B cell (primary cell): ENCODE data around the gene BOD1. TPM values are rescaled to one million over a fixed set of nuclear protein-coding genes. Genes with fewer than 3 reads are reported as not detected.
A peak's percentile ranks its signal among the peaks of the same experiment; 100 is the strongest.

Experiments
- ATAC-seq: fragments of 200-7000 bp; cut with Tn5 transposase; one replicate; pipeline ENCODE4 v1.10.0; 2021; ENCODE audit warnings: low read depth, mild to moderate bottlenecking, moderate number of reproducible peaks, moderate library complexity
- CTCF ChIA-PET: fragments of 350-600 bp; sonication (Branson Sonifier 250); formaldehyde crosslinking; loops from one replicate; lab custom pipeline; 2021; ENCODE audit warnings: antibody characterized with exemption, inconsistent platforms; lab: Charles Lee
- POLR2A ChIA-PET: fragments of 350-600 bp; sonication (Branson Sonifier 250); formaldehyde crosslinking; loops from one replicate; lab custom pipeline; 2021; ENCODE audit warnings: antibody characterized with exemption; lab: Charles Lee
- DNase-seq: peaks from one replicate; pipeline ENCODE4 v3.0.0; 2013
- H2AFZ ChIP-seq: 2 replicates; pipeline ENCODE4 v1.6.1; 2012; ENCODE audit warnings: mild to moderate bottlenecking, low read depth, low read length; ENCODE audit not compliant: insufficient read depth, poor library complexity, severe bottlenecking
- H3K27ac ChIP-seq, 2 donors: 1 replicate in 1 of 2; 2 replicates in 1 of 2; pipeline ENCODE4 v1.5.1; 2012 to 2013; ENCODE audit warnings: low read length in 2 of 2, mild to moderate bottlenecking in 2 of 2, moderate library complexity in 1 of 2
- H3K27me3 ChIP-seq, 4 experiments: fragments of 200-600 bp in 1 of 4; sonication (generic) in 1 of 4; replicated peaks in 1 of 4; 1 replicate in 2 of 4; 2 replicates in 2 of 4; pipeline versions ENCODE4 v1.6.1 to v1.7.0; 2013 to 2016; ENCODE audit warnings: low read length in 3 of 4, mild to moderate bottlenecking in 2 of 4, mixed read lengths in 1 of 4, moderate library complexity in 1 of 4; ENCODE audit not compliant: insufficient read depth in 4 of 4, control insufficient read depth in 3 of 4; ENCODE audit errors: control extremely low read depth in 1 of 4
- H3K36me3 ChIP-seq, 2 experiments: replicated peaks in 1 of 2; 1 replicate in 1 of 2; 2 replicates in 1 of 2; pipeline versions ENCODE4 v1.6.1 to v1.7.1; 2013; ENCODE audit warnings: low read length in 1 of 2; ENCODE audit not compliant: insufficient read depth in 2 of 2, control insufficient read depth in 1 of 2; ENCODE audit errors: control extremely low read depth in 1 of 2, extremely low read depth in 1 of 2
- H3K4me1 ChIP-seq, 2 donors: fragments of 200-600 bp in 1 of 2; sonication (generic) in 1 of 2; 1 replicate in 1 of 2; 2 replicates in 1 of 2; pipeline versions ENCODE4 v1.5.1 to v1.6.1; 2013 to 2017; ENCODE audit warnings: low read length in 2 of 2; ENCODE audit not compliant: control insufficient read depth in 2 of 2, insufficient read depth in 2 of 2
- H3K4me2 ChIP-seq: replicated peaks from 2 replicates; pipeline ENCODE3; 2012; ENCODE audit warnings: mild to moderate bottlenecking, low read depth, low read length; ENCODE audit not compliant: poor library complexity, severe bottlenecking
- H3K4me3 ChIP-seq, 5 experiments: fragments of 200-600 bp in 1 of 5; sonication (generic) in 1 of 5; 1 replicate in 3 of 5; 2 replicates in 2 of 5; pipeline versions ENCODE4 v1.5.1 to v1.7.0; 2011 to 2016; ENCODE audit warnings: low read length in 4 of 5, mild to moderate bottlenecking in 4 of 5, low read depth in 2 of 5, control low read depth in 1 of 5, moderate library complexity in 1 of 5; ENCODE audit not compliant: insufficient read depth in 1 of 5; ENCODE audit errors: control extremely low read depth in 1 of 5, extremely low read depth in 1 of 5
- H3K79me2 ChIP-seq: fragments of 200-600 bp; sonication (generic); one replicate; pipeline ENCODE4 v1.6.0; 2016; ENCODE audit warnings: low read length; ENCODE audit not compliant: control insufficient read depth, insufficient read depth
- H3K9ac ChIP-seq: fragments of 200-600 bp; sonication (generic); 2 replicates; pipeline ENCODE4 v1.6.1; 2017; ENCODE audit warnings: mild to moderate bottlenecking, low read length, moderate library complexity
- H3K9me3 ChIP-seq, 3 donors: one replicate each; pipeline versions ENCODE4 v1.6.1 to v1.7.1; 2013; ENCODE audit warnings: low read length in 2 of 3; ENCODE audit not compliant: control insufficient read depth in 2 of 3, insufficient read depth in 1 of 3; ENCODE audit errors: control extremely low read depth in 1 of 3
- H4K20me1 ChIP-seq: 2 replicates; pipeline ENCODE4 v1.6.0; 2012; ENCODE audit warnings: mild to moderate bottlenecking, low read length; ENCODE audit not compliant: insufficient read depth, control insufficient read depth, poor library complexity, severe bottlenecking
- H3K27ac Mint-ChIP-seq: one replicate; pipeline ENCODE4 v1.8.0; 2021; ENCODE audit warnings: mixed read lengths
- H3K27me3 Mint-ChIP-seq: one replicate; pipeline ENCODE4 v1.8.0; 2021; ENCODE audit warnings: mixed read lengths
- H3K4me1 Mint-ChIP-seq: one replicate; pipeline ENCODE4 v1.8.0; 2021; ENCODE audit warnings: mixed read lengths
- H3K4me3 Mint-ChIP-seq: one replicate; pipeline ENCODE4 v1.8.0; 2021; ENCODE audit warnings: mixed read lengths
- H3K9me3 Mint-ChIP-seq: one replicate; pipeline ENCODE4 v1.8.0; 2022; ENCODE audit warnings: mixed read lengths; ENCODE audit not compliant: insufficient read depth
- CTCF ChIP-seq: fragments of 200-600 bp; IDR thresholded peaks from one replicate; pipeline ENCODE4 v1.8.0; 2022; ENCODE audit warnings: antibody characterized with exemption, mild to moderate bottlenecking
- EZH2 ChIP-seq: IDR thresholded peaks from 2 replicates; pipeline ENCODE4 v1.6.1; 2012; ENCODE audit warnings: borderline replicate concordance, low read depth, mild to moderate bottlenecking, moderate library complexity, low read length; ENCODE audit not compliant: insufficient read depth, poor library complexity, severe bottlenecking
- WGBS: methylation state at CpG from one replicate; pipeline ENCODE4 v1.1.5; 2013; ENCODE audit warnings: missing lambda C conversion rate; ENCODE audit not compliant: insufficient coverage; 5-methylcytosine and 5-hydroxymethylcytosine counted together
- intact Hi-C: fragments of 100-400 bp; cut with micrococcal nuclease; formaldehyde crosslinking; loops from one replicate; pipeline ENCODE4 v1.10.0; 2022
- polyA plus RNA-seq: library from polyadenylated mRNA; depleted of rRNA; stranded (reverse); fragments of >200 nt; gene quantifications from 2 replicates; pipeline ENCODE4 v1.2.3, GENCODE V29; 2012
- total RNA-seq, 2 donors: library from RNA; stranded (reverse); fragments of 120-200 nt in 1 of 2; gene quantifications; 1 replicate in 1 of 2; 2 replicates in 1 of 2; pipeline versions ENCODE4 v1.2.3 to v1.2.4, GENCODE V29; 2013 to 2022

The BOD1 gene
- total and polyA plus RNA-seq, 2 donors (not counting 1 experiment from before 2014, with no cell fraction given): 15.1 to 34.7 TPM

DNA sequence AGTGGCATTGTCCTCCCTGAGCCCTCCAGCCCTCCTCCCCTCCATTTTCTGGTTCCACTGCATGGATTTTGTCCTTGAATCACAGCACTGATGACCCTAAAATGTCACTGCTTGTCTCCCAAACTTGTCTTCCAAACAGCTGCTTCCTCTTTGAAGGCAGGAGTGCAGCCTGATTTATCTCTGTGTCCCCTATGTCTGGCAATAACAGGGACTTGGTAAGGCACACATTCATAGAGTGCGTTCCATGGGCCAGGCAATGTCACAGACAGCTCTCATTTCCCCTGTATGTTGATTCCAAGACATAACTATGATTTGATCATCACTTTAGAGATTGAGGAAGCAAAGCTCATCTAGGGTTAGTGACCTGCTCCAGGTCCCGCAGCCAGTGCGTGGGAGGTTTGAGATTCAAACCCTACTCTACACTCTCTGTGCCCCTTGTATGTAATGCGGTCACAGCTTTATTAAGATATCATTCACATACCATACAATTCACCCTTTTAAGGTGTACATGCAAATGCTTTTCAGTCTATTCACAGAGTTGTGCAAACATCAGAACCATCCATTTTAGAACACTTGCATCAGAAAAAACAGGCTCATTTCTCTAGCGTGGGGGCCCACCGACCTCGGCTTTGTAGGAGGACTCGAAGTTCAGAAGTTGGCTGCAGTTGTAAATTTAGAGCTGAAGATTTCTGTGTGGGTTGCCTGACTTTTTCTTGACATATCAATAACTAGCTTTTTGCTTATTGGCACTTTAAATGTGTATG lies 28.4 kb upstream of the BOD1 start:
- Histone ChIP-seq H3K27ac (no peak overlapping the region), H3K9ac (no peak overlapping the region), H3K27me3 (no peaks in the 10 kb centered on the region), H3K36me3 (no peaks in the 10 kb centered on the region), H3K9me3 (no peaks in the 10 kb centered on the region), H3K4me3 (no peak overlapping the region), H4K20me1 (no peaks in the 10 kb centered on the region), H3K4me2 (no peak overlapping the region), H2AFZ (no peak overlapping the region), H3K79me2 (no peaks in the 10 kb centered on the region), H3K4me1 (peaks cover 8% of the 10 kb centered on the region in 2 donors)
- 90% methylated on average over 4 of the region's 8 CpGs for WGBS
- Mint-ChIP-seq H3K9me3 (no peaks in the 10 kb centered on the region), H3K4me1 (peaks cover 12% of the 10 kb centered on the region), H3K4me3 (no peak overlapping the region), H3K27ac (no peak overlapping the region), H3K27me3 (peaks cover 8% of the 10 kb centered on the region)
- DNase-seq: no peak
- ChIA-PET CTCF (interaction anchor here (1.1 to 2.8 kb wide), 3 partner anchors 10 to 280 kb away, joined by 3 to 10 read pairs (median 3); no protein-coding TSS in a partner anchor), POLR2A (no interaction called here)
- TF ChIP-seq CTCF: no peak
- TF ChIP-seq EZH2: no peak
- ATAC-seq: no peak
- intact Hi-C loops: no loop called here

DNA sequence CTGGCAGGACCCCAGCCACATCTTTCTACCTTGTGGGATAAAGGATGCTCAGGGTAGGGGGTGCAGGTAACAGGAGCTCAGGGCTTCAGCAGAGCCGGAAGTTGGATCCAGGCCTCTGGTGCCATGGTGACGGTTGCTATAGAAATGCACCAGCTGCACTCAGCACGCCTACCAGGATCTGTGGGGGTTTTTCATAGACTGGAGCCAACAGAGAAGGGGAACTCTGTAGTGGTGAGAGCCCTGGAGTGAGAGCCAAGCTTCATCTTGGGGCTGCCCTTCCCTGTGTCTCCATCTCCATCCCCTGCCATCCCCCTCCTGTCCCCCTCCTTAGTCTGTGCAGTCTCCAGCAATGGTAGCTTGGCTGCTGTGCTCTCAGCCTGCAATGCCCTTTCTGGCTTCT lies 27.5 kb upstream of the BOD1 start:
- no peaks in the 10 kb centered on the region for H4K20me1 ChIP-seq
- POLR2A ChIA-PET: no interaction called here
- no peaks in the 10 kb centered on the region for H3K27me3 ChIP-seq
- H3K27ac ChIP-seq: no peak overlapping the region
- TF ChIP-seq EZH2: no peak
- no peak for TF ChIP-seq CTCF
- Mint-ChIP-seq H3K4me3 (no peak overlapping the region), H3K27ac (peak overlapping the region; percentile 20), H3K27me3 (peaks cover 7% of the 10 kb centered on the region), H3K4me1 (peaks cover 12% of the 10 kb centered on the region), H3K9me3 (no peaks in the 10 kb centered on the region)
- no peak overlapping the region for H3K4me2 ChIP-seq
- H3K36me3 ChIP-seq: no peaks in the 10 kb centered on the region
- no peaks in the 10 kb centered on the region for H3K79me2 ChIP-seq
- H2AFZ ChIP-seq: no peak overlapping the region
- H3K4me3 ChIP-seq: no peak overlapping the region
- CTCF ChIA-PET: interaction anchor here (1.1 to 2.8 kb wide), 3 partner anchors 11 to 281 kb away, joined by 3 to 10 read pairs (median 3); no protein-coding TSS in a partner anchor
- intact Hi-C loops: no loop called here
- peak; percentile 24 for ATAC-seq
- peaks cover 8% of the 10 kb centered on the region in 2 donors for H3K4me1 ChIP-seq
- peak; percentile 31 for DNase-seq
- H3K9ac ChIP-seq: no peak overlapping the region
- WGBS: 63% methylated on average over 3 of the region's 3 CpGs
- H3K9me3 ChIP-seq: no peaks in the 10 kb centered on the region
